Upper lobe of right lung (tissue), 1 donor: ENCODE results near the gene MDM2. TPM values are rescaled to one million over a fixed set of nuclear protein-coding genes. Genes with fewer than 3 reads are reported as not detected.

Experiments
- ATAC-seq: fragments of 200-7000 bp; cut with Tn5 transposase; one replicate; pipeline ENCODE4 v1.9.1; 2020; ENCODE audit warnings: mild to moderate bottlenecking, moderate library complexity
- DNase-seq: peaks from one replicate; pipeline ENCODE4 v3.0.0-alpha.2; 2020
- H3K27ac ChIP-seq: fragments of 200-600 bp; one replicate; pipeline ENCODE4 v1.8.0; 2022
- H3K27me3 ChIP-seq: fragments of 200-600 bp; one replicate; pipeline ENCODE4 v1.8.0; 2022; ENCODE audit warnings: mild to moderate bottlenecking
- H3K36me3 ChIP-seq: fragments of 200-600 bp; one replicate; pipeline ENCODE4 v1.8.0; 2022
- H3K4me1 ChIP-seq: fragments of 200-600 bp; one replicate; pipeline ENCODE4 v1.8.0; 2022
- H3K4me3 ChIP-seq: fragments of 200-600 bp; one replicate; pipeline ENCODE4 v1.8.0; 2022; ENCODE audit warnings: mild to moderate bottlenecking
- H3K9me3 ChIP-seq: fragments of 200-600 bp; one replicate; pipeline ENCODE4 v1.8.0; 2022
- intact Hi-C: fragments of 100-400 bp; cut with DNase I; formaldehyde crosslinking; loops from one replicate; pipeline ENCODE4 v1.11.0; 2022
- total RNA-seq: library from RNA; stranded (reverse); fragmentation: NEBNext Ultra II Directional; extraction: Animal tissue kit (Norgen Biotek cat#: 25700); gene quantifications from one replicate; pipeline ENCODE4 v1.2.1, GENCODE V29; 2021
- TF ChIP-seq, protein P1 (sequence below): fragments of 200-600 bp; IDR thresholded peaks from one replicate; pipeline ENCODE4 v1.8.0; 2022; ENCODE audit warnings: antibody characterized with exemption
- donor health status: DM: no; HTN: yes; CAD: no; lungs with severe emphysema.

MDM2 gene
- total RNA-seq, 1 donor from 2014 or later: 198 TPM

DNA sequence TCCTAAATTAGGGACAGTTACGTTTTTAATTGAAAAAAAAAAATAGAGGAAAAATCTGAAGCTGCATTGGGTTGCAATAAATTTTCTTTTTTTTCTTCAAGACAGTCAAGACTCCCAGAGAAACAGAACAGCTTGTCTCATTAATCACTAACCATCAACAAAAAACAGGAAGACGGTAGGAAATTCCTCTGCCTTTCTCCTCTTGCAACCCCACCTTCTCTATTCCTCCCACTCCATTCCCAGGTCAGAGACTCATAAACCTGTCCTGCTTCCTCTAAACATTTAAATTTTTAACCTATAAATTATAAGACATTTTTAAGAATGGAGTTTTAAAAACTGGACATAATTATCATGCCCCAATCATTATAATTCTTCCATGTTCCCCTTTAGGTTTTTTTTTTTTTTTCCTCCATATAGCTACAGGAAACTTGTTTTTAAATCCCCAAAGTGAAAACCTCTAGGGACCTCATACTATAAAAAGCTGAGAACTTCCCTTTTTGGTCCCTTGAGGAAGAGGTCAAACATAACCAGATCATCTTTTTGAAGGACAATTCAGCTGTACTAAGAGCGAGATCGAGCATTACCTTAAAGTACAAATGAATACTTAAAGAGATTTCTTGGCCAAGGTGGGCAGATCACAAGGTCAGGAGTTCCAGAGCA is 89.0 kb downstream of the MDM2 start:
- Histone ChIP-seq H3K36me3 (no peaks in the 10 kb centered on the region), H3K9me3 (no peaks in the 10 kb centered on the region), H3K27me3 (no peaks in the 10 kb centered on the region), H3K4me3 (no peak overlapping the region), H3K4me1 (peaks cover 16% of the 10 kb centered on the region), H3K27ac (no peak overlapping the region)
- no peak for ATAC-seq
- TF ChIP-seq, protein P1, sequence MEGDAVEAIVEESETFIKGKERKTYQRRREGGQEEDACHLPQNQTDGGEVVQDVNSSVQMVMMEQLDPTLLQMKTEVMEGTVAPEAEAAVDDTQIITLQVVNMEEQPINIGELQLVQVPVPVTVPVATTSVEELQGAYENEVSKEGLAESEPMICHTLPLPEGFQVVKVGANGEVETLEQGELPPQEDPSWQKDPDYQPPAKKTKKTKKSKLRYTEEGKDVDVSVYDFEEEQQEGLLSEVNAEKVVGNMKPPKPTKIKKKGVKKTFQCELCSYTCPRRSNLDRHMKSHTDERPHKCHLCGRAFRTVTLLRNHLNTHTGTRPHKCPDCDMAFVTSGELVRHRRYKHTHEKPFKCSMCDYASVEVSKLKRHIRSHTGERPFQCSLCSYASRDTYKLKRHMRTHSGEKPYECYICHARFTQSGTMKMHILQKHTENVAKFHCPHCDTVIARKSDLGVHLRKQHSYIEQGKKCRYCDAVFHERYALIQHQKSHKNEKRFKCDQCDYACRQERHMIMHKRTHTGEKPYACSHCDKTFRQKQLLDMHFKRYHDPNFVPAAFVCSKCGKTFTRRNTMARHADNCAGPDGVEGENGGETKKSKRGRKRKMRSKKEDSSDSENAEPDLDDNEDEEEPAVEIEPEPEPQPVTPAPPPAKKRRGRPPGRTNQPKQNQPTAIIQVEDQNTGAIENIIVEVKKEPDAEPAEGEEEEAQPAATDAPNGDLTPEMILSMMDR: no peak
- DNase-seq: no peak
- intact Hi-C loops: no loop called here

DNA sequence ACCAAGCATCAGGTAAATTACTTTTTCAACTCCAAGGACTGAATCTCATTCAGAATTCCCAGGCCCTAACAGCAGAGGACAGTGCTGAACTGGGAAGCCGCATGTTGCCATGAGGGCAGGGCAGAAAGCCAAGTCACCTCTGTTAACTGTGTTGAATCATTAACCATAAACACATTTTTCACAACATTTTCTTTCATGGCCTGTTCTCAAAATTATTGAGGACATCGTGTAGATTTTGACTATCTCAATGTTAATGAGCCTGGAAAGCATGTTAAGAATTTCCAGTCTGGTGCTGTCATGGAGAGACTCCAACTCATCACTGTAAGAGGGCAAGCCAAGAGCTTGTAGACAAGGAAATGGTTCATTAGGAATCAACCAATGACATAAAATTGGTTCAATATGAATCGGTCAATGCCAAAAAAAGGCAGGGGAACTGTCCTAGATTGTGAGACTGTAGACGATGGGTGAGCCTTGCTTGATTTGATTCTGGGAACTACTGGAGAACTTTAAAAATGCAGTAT is 91.3 kb downstream of the MDM2 start:
- Histone ChIP-seq H3K4me1 (peaks cover 16% of the 10 kb centered on the region), H3K9me3 (no peaks in the 10 kb centered on the region), H3K4me3 (no peak overlapping the region), H3K27me3 (no peaks in the 10 kb centered on the region), H3K27ac (no peak overlapping the region), H3K36me3 (no peaks in the 10 kb centered on the region)
- peak; percentile 73 for ATAC-seq
- TF ChIP-seq, protein P1: peak; percentile 44
- intact Hi-C loops: no loop called here
- DNase-seq: peak; percentile 69

DNA sequence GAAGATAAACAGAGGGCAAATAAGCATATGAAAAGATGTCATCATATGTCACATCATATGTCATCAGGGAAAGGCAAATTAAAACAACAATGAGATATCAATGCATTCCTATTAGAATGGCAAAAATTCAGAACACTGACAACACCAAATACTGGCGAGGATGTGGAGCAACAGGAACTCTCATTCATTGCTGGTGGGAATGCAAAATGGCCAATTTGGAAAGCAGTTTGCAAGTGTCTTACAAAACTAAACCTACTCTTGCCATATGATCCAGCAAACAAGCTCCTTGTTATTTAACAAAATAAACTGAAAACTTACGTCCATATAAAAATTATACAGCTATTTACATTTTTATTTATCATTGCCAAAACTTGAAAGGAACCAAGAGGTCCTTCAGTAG is 92.3 kb downstream of the MDM2 start:
- Histone ChIP-seq H3K4me3 (no peak overlapping the region), H3K36me3 (no peaks in the 10 kb centered on the region), H3K27ac (no peak overlapping the region), H3K27me3 (no peaks in the 10 kb centered on the region), H3K4me1 (peaks cover 16% of the 10 kb centered on the region), H3K9me3 (no peaks in the 10 kb centered on the region)
- DNase-seq: no peak
- TF ChIP-seq, protein P1: no peak
- intact Hi-C loops: no loop called here
- ATAC-seq: no peak

Other genes starting within 250 kb of the MDM2 start
- 158 TPM for gene RAP1B, start 197.3 kb upstream of the MDM2 start, total RNA-seq
- gene NUP107, start 121.2 kb upstream of the MDM2 start, total RNA-seq: 22.7 TPM
- gene SLC35E3, start 62.0 kb upstream of the MDM2 start, total RNA-seq: 12.2 TPM
- 165 TPM for gene CPM, start 125.0 kb downstream of the MDM2 start, total RNA-seq